Measurements from ENCODE around the gene ADGRG1.

The ADGRG1 gene

GRCh38 chr16:57606147-57606846 lies 22.1 kb upstream of the ADGRG1 start:
- DNase-seq (ENCODE audit: low read depth, low spot score) = no peak

- no peak for DNase-seq (ENCODE audit: low read depth, low spot score)
These were observed 21.5 kb upstream of the ADGRG1 start for GRCh38 chr16:57606847-57607501.

DNA sequence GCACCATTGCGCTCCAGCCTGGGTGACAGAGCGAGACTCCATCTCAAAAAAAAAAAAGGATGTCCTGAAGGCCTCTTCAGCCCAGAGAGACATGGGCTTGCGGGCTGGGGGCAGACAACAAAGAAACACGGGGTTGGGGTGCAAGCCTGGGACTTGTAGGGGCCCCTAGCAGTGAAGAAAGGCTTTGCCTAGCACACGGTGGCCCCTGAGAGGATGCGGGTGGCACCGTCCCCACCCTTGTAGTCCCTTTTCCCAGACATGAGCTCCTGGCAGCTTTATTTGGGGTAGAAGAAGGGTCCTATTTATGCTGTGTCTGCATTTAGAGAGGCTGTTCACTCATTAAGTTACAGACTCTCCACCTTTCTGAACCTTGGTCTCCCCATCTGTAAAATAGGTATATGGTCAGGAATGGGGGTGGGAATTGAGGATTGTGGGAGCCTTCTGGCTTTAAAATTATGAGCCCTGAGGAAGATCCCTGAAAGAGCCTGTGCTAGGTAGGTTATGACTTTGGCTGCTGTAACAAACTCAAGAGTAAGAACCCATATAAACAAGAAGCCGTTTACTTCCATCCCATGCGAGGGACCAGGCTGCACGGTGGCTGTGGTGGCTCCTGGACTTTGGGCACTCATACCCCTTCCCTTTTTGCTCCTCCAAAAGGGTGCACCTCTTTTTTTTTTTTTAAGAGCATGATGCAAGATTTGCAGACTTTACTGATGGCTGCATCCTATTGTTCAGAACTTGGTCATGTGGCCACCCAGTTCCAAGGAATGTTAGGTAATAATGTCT lies 20.6 kb upstream of the ADGRG1 start:
- DNase-seq (ENCODE audit: low read depth, low spot score) = no peak

DNA sequence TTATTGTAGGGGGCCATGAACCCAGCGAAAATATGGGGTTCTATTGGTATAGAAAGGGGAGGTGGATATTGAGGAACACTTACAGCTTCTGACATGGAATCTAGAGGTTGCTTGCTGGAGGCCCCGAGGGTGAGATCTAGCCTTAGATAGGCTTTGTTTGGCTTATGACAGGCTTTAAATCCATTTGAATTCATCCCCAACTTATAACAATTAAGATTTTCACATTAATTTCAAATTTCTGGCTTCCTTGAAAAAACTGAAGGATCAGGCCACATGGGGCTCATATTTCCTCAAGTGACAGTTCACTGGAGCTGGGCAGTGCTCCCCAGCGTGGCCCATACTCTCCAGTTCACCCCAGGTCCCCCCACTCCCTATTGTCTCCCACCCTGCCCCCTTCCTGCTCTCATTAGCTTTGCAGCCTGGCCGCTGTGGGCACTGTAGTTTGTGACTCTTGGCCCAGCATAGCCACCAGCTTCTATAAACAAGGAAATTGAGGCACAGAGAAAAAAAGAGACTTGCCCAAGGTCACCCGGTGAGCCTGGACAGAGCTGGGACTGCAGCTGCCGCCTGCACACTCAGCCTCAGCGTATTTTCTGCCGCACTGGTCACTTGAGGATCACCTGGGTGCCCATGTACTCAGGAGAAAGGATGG lies 19.8 kb upstream of the ADGRG1 start:
- DNase-seq (ENCODE audit: low read depth, low spot score) = no peak

DNA sequence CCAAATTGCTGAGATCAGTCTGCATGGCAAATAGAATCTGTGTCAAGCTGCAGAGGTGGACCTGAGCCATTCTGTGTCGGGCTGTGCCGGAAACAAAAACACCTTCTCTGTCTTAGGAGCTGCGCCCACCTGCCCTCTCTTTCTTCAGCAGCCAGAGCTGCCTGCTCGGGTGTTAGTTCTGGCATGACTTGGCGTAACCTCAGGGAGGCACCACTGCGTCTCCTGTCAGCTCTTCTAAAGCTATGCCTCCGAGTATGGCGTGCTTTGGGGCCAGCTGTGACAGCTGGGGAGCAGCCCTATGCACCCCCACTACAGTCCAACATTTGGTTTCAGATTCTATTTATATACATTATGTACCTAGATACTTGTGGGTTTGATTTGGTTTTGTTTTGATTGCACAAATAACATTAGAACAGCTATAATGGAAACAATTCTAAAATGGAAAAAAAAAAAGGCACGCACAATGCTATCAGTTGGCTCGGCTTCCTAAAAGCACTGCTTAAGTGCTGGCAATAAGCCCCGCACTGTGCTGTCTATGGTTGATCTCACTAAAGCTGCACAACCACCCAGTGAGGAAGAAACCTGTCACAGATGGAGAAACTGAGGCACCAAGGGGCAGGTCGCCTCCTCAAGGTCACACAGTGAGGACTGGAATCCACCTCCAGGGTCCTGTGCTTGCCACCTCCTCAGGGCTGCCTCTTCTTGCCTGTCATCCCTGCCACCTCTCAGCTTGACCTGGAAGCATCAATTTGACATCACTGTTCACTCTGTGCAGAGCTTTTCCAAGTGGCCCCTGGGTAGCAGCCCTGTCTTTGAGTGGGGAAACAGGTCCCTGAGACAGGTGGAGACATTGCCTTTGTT lies 18.7 kb upstream of the ADGRG1 start:
- no peak for DNase-seq (ENCODE audit: low read depth, low spot score)

- DNase-seq (ENCODE audit: low read depth, low spot score) = no peak
These were observed 17.8 kb upstream of the ADGRG1 start for GRCh38 chr16:57610611-57611010.

- DNase-seq (ENCODE audit: low read depth, low spot score) = no peak
These were observed 17.2 kb upstream of the ADGRG1 start for GRCh38 chr16:57611181-57611580.

DNA sequence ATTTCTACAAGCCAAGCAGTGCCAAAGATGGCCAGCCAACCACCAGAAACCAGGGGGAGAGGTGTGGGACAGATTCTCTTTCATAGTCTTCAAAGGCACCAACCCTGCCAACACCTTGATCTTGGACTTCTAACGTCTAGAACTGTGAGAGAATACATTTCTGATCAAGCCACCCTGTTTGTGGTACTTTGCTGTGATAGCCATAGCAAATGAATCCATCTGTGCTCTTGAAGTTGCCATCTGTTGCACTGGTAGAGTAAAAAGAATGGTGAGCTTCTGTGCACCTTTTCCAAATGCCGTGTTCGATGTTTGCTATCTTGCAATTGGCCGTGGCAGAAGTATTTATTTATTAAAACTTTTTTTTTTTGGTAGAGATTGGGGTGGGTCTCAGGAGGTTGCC lies 16.7 kb upstream of the ADGRG1 start:
- DNase-seq (ENCODE audit: low read depth, low spot score) = no peak

DNA sequence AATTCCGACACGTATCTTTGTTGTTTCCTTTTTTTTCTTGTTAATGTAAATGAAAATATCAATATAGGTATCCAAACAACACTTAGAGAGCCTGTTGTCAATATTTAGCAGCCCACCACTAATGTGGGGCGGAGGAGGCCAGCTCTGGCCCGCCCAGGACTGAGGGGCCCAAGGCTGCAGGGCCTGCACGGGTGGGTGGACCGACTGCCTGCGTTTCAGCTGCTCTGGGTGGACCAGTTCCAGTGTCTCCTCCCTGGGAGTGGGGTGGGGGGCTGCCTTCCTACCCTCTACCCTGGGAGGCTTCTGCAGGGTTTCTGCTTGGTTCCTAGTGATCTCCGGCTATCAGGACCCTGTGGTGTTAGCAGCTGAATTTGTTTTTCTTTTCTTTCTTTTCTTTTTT lies 15.9 kb upstream of the ADGRG1 start:
- DNase-seq (ENCODE audit: low read depth, low spot score) = no peak

- DNase-seq (ENCODE audit: low read depth, low spot score) = no peak
These were observed 14.9 kb upstream of the ADGRG1 start for GRCh38 chr16:57613514-57613913.

GRCh38 chr16:57614536-57614935 lies 13.9 kb upstream of the ADGRG1 start:
- no peak for DNase-seq (ENCODE audit: low read depth, low spot score)

GRCh38 chr16:57614944-57615343 lies 13.5 kb upstream of the ADGRG1 start:
- DNase-seq (ENCODE audit: low read depth, low spot score) = no peak

GRCh38 chr16:57615813-57616212 lies 12.6 kb upstream of the ADGRG1 start:
- no peak for DNase-seq (ENCODE audit: low read depth, low spot score)

- no peak for DNase-seq (ENCODE audit: low read depth, low spot score)
These were observed 12.2 kb upstream of the ADGRG1 start for GRCh38 chr16:57616241-57616640.

GRCh38 chr16:57616876-57617275 lies 11.6 kb upstream of the ADGRG1 start:
- no peak for DNase-seq (ENCODE audit: low read depth, low spot score)

GRCh38 chr16:57617604-57618111 lies 10.8 kb upstream of the ADGRG1 start:
- DNase-seq (ENCODE audit: low read depth, low spot score) = no peak

- no peak for DNase-seq (ENCODE audit: low read depth, low spot score)
These were observed 9.9 kb upstream of the ADGRG1 start for GRCh38 chr16:57618296-57619132.

GRCh38 chr16:57619133-57619605 lies 9.3 kb upstream of the ADGRG1 start:
- no peak for DNase-seq (ENCODE audit: low read depth, low spot score)

GRCh38 chr16:57619606-57620334 lies 8.7 kb upstream of the ADGRG1 start:
- peak; percentile 65 for DNase-seq (ENCODE audit: low read depth, low spot score)
